ENCODE results near the gene HTR6.
"Not testable (repeated sequence)": the region's sequence is repeated elsewhere in the genome, so short reads cannot be mapped to it uniquely, and the experiment has no call there.

Gene HTR6

DNA sequence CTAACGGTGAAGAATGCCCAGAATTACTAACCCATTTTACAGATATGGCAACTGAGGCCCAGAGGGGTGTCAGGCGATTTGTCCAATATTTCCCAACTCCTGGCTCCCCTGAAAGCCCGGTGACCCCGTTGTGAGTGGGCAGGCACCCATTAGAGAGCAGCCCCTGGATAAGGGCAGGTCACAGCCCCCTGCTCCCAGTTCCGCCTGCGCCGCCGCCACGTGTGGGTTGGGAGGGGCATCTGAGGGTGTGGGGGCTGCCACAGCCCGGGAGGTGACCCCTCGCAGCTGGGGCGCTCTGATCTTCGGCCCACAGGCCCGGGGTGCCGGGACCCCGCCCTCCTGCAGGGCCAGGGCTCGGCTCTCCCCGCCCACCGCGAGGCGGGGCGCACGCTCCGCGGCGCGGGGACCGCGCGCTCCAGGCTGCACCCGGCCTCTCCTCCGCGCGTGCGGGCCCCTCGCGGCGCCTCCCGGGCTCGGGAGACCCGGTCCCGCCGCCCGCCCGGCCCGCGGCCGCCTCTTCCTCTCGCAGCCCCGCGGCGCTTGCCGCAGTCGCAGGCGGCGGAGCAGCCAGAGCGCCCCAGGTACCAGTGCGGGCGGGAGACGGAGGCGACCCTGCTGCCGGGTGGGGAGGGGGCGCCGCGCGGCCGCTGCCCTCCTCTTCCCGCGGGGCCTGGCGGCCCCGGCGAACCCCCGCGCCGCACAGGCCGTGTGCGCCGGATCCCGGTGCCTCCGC is at the start of gene HTR6:
HTR6 (plus strand) TSS at position 423 of the 733 bp plus-strand sequence. CDS start 879 bp downstream, outside the sequence.
- Histone ChIP-seq H3K9ac (ENCODE audit: low read depth, low read length) (peak within 1 kb of the TSS; percentile 59), H3K9me3 (ENCODE audit: control insufficient read depth, insufficient read depth, low read length) (no peaks in the 10 kb centered on the region), H3K36me3 (ENCODE audit: insufficient read depth, low read length) (no peaks in the 10 kb centered on the region), H3K4me1 (ENCODE audit: insufficient read depth, low read length) (no peaks in the 10 kb centered on the region)

DNA sequence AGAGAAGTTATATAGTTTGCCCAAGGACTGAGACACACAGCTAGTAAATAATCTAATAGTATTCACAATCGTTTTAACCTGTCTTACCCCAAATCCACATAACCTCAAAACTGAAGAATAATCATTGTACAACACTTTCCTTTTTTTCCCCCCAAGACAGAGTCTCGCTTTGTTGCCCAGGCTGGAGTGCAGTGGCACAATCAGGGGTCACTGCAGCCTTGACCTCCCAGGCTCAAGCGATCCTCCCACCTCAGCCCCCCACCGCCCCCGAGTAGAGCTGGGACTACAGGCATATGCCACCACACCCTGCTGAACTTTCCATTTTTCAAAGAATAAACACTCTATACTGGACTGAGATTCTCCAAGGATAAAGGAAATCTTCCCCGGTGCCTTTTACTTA is 49.2 kb upstream of the HTR6 start:
- H3K4me1 ChIP-seq (ENCODE audit: insufficient read depth, low read length): peaks cover 18% of the 10 kb centered on the region
- no peaks in the 10 kb centered on the region for H3K36me3 ChIP-seq (ENCODE audit: insufficient read depth, low read length)
- no peak overlapping the region for H3K9ac ChIP-seq (ENCODE audit: low read depth, low read length)

DNA sequence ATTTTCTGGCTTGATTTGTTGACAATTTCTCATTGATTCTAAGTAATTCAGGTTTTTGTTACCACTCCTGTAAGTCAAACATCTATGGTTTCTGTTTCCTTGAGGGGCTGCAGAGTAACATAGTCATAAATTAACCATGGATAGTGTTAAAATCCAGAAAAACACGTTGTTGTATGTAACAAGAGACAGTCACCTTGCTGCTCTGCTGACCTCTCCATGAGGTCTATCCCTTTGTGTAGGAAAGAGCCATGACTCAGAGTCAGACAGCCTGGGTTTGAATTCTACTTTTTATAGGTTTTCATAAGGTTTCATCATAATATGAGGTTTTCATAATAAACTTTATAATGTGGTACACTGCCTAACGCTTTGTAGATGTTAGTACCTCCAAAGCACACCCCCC is 48.2 kb upstream of the HTR6 start:
- H3K9ac ChIP-seq (ENCODE audit: low read depth, low read length): no peak overlapping the region
- no peaks in the 10 kb centered on the region for H3K36me3 ChIP-seq (ENCODE audit: insufficient read depth, low read length)
- H3K4me1 ChIP-seq (ENCODE audit: insufficient read depth, low read length): peaks cover 18% of the 10 kb centered on the region

More for the DNA sequence above, 49.2 kb upstream of the HTR6 start:
- H3K9me3 ChIP-seq (ENCODE audit: control insufficient read depth, insufficient read depth, low read length): no peaks in the 10 kb centered on the region

DNA sequence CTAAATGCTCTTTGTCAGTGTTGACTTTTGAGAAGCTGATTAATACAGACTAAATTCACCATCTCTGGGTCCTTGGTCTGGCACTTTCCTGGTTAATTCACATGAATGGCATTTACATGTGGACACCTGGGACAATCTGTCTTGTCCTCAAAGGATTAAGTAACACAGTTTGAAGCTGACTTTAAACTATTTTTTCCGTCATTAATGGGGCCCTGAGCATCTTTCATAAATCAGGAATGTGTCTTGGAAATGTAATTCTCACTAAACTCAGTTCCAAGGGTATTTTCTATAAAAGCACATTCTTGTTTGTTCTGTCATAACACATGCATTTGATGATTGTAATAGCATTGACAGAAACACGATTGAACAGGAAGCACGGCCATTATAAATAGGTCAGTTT is 47.3 kb upstream of the HTR6 start:
- Histone ChIP-seq H3K36me3 (ENCODE audit: insufficient read depth, low read length) (no peaks in the 10 kb centered on the region), H3K9ac (ENCODE audit: low read depth, low read length) (no peak overlapping the region), H3K9me3 (ENCODE audit: control insufficient read depth, insufficient read depth, low read length) (no peaks in the 10 kb centered on the region), H3K4me1 (ENCODE audit: insufficient read depth, low read length) (peaks cover 18% of the 10 kb centered on the region)

More for the DNA sequence above, 48.2 kb upstream of the HTR6 start:
- H3K9me3 ChIP-seq (ENCODE audit: control insufficient read depth, insufficient read depth, low read length): no peaks in the 10 kb centered on the region

DNA sequence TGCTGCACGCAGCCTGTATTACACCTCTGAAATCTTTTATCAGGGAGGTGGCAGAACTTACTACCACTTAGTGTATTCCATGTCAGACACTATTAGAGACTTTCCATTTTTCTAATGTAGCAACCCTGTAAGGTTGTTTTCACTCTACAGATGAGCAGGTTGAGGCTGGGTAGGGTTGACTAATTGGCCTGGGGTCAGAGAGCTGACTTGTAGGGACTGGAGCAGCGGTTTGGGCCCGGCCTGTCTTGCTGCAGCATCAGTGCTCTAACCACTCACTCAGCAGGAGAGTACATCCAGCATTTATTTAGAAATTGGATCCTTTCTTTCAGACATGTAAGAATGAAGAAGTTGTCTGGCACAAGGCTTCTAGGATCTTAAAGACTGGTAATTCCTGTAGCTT is 46.2 kb upstream of the HTR6 start:
- peaks cover under 1% of the 10 kb centered on the region; the same call in 1 of the 2 replicates for H3K36me3 ChIP-seq (ENCODE audit: insufficient read depth, low read length)
- H3K9me3 ChIP-seq (ENCODE audit: control insufficient read depth, insufficient read depth, low read length): no peaks in the 10 kb centered on the region
- H3K9ac ChIP-seq (ENCODE audit: low read depth, low read length): no peak overlapping the region
- peaks cover 18% of the 10 kb centered on the region for H3K4me1 ChIP-seq (ENCODE audit: insufficient read depth, low read length)

DNA sequence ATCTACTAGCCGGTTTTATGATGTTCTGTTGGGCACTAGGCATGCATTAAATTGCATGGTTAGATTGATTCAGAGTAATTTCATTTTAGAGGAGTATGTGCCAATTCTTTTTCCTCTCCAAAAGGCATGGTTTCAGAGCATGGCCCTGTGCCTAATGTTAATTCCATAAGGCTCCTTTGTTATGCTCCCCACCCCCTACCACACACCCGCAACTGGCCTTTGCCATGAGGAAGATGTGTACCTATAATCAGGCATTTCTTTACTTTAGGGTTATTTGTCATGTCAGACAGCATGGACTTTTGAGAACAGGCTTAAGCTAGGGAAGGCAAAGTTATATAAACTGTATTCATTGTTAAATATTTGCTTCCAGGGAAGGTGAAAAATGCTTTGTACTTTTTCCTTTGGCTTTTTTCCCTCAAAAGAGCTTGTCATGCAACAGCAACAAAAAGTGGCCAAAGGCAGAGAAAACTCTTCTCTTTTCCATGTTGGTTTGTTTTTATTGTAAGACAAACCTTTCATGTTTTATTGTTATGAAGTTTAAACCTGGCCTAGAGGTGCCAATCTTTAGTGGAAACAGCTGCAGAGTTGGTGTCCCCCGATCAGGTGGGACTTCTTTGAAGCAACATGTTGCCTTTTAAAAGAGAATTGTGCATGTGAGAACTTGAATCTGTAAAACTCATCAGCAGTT is 44.8 kb upstream of the HTR6 start:
- H3K9me3 ChIP-seq (ENCODE audit: control insufficient read depth, insufficient read depth, low read length): no peaks in the 10 kb centered on the region
- peaks cover 8% of the 10 kb centered on the region for H3K36me3 ChIP-seq (ENCODE audit: insufficient read depth, low read length)
- peaks cover 18% of the 10 kb centered on the region for H3K4me1 ChIP-seq (ENCODE audit: insufficient read depth, low read length)

DNA sequence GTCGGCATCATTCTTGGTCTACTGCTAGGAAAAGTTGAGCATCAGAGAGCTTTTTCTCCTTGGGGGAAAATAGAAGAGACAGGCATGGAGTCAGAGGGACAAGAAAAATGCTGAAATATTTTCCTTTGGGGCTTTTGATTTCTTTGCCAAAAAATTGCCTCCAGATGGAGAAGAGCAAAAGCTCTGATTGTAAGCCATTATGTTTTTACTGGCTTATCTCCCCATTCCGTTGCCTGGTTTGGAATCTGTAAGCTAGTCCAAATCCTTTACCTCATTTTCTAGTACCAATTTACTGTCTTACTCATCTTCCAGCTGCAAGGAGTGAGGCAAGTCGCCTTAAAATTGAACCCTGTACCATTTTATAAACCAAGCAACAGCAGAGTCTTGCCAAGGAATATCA is 43.9 kb upstream of the HTR6 start:
- Histone ChIP-seq H3K9ac (ENCODE audit: low read depth, low read length) (no peak overlapping the region), H3K4me1 (ENCODE audit: insufficient read depth, low read length) (peaks cover 18% of the 10 kb centered on the region), H3K36me3 (ENCODE audit: insufficient read depth, low read length) (peaks cover 8% of the 10 kb centered on the region), H3K9me3 (ENCODE audit: control insufficient read depth, insufficient read depth, low read length) (no peaks in the 10 kb centered on the region)

More for the DNA sequence above, 44.8 kb upstream of the HTR6 start:
- no peak overlapping the region; the same call in 1 of the 2 replicates for H3K9ac ChIP-seq (ENCODE audit: low read depth, low read length)

DNA sequence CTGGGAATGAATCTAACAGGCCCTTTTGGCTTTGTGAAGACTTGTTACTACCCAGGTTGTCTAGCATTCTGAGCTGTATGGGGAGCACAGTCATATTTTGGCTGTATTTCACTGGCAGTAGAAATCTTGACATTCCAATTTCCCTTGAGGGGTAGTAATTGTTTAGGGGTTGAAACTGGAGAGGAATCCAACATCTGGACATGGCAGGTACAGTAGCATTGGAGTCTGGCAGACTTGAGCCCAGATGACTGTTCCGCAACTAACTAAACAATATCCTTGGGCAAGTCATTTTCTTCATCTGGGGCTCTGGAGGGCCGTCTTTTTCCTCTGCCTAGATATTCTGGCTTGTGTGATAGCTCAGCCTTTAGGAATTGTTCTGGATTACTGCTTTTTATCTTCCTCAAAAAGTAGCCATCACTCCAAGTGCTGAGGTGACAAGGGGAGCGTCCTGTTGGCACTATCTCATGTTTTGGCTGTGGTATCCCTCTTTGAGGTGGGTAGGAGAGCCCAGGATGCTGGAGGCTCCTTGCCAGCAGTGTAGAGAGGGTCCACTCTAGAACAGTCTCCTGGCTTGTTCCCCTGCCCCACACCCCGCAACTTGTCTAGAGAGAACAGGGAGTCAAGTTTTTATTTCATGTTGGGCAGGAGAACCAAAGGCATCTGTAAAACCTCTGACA is 43.3 kb upstream of the HTR6 start:
- no peaks in the 10 kb centered on the region for H3K9me3 ChIP-seq (ENCODE audit: control insufficient read depth, insufficient read depth, low read length)
- H3K9ac ChIP-seq (ENCODE audit: low read depth, low read length): no peak overlapping the region
- peaks cover 8% of the 10 kb centered on the region for H3K36me3 ChIP-seq (ENCODE audit: insufficient read depth, low read length)
- peaks cover 18% of the 10 kb centered on the region for H3K4me1 ChIP-seq (ENCODE audit: insufficient read depth, low read length)

DNA sequence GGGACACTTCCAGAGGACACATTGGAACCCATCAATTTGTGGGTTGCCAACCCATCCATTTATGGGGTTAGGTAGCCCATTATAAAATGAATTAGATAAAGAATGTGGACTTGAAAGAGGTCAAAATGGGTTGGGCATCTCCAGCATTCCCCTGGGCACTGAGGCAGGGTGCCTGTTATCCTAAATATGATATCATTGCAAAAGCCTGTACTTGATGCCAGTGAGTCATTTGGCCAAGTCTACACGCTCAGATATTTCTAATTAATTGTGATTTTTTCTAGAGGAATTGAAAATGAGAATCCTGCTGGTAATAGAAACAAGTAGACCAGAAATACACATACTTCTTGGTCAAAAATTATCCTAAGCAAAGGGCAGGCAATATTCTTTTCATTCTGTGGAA is 42.5 kb upstream of the HTR6 start:
- no peak overlapping the region for H3K9ac ChIP-seq (ENCODE audit: low read depth, low read length)
- no peaks in the 10 kb centered on the region for H3K9me3 ChIP-seq (ENCODE audit: control insufficient read depth, insufficient read depth, low read length)
- peaks cover 12% of the 10 kb centered on the region for H3K36me3 ChIP-seq (ENCODE audit: insufficient read depth, low read length)
- peaks cover 18% of the 10 kb centered on the region for H3K4me1 ChIP-seq (ENCODE audit: insufficient read depth, low read length)

DNA sequence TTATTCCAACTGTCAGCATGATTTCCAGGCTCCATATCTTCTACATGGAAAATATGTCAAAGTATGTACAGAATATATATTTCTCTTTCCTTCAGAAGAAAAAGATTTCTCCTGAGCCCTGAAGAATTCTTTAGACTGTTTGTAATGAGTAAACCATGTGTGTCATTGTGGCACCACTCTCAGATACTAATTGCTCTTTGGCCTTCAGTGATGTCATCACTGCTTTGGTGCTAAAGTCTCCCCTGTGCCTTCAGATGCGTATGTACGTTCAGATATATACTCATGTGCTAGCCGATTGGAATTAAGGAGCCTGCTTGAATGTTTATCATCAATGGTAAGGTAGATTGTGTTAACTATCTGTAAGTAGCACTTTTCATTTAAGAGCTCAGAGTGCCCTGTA is 41.2 kb upstream of the HTR6 start:
- no peak overlapping the region for H3K9ac ChIP-seq (ENCODE audit: low read depth, low read length)
- H3K9me3 ChIP-seq (ENCODE audit: control insufficient read depth, insufficient read depth, low read length): no peaks in the 10 kb centered on the region
- H3K36me3 ChIP-seq (ENCODE audit: insufficient read depth, low read length): peaks cover 13% of the 10 kb centered on the region
- peaks cover 17% of the 10 kb centered on the region for H3K4me1 ChIP-seq (ENCODE audit: insufficient read depth, low read length)

DNA sequence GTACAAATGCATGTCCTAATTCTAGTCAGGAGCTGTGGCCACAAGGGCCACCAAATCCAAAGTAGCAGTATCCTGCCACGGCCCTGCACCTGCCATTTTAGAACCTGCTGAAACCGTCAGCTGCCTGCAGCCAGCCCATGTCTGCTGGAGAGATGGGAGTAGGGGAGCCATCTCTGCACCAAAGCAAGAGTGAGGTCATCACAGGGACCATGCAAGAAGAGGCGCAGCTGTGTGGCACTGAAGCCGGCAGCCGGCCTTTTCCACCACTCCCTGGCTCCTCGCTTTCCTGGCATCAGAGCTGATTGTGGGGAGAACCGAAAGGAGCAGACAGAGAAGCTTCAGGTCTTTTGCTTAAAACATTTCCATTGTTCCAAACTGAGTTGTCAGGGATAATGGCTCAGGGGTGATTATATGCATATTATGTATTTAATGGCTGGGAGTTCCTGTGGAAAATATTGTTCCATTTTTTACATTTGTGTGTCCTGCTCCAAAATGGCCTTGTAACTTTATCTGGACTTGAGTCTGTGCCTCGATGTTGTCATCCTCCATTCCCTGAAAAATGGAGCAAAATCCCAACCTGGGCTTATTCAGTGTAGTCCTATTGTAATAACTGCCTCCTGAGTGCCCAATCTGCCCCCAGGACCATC is 39.3 kb upstream of the HTR6 start:
- H3K4me1 ChIP-seq (ENCODE audit: insufficient read depth, low read length): peaks cover 16% of the 10 kb centered on the region
- no peak overlapping the region for H3K9ac ChIP-seq (ENCODE audit: low read depth, low read length)
- peaks cover 13% of the 10 kb centered on the region for H3K36me3 ChIP-seq (ENCODE audit: insufficient read depth, low read length)
- H3K9me3 ChIP-seq (ENCODE audit: control insufficient read depth, insufficient read depth, low read length): no peaks in the 10 kb centered on the region

DNA sequence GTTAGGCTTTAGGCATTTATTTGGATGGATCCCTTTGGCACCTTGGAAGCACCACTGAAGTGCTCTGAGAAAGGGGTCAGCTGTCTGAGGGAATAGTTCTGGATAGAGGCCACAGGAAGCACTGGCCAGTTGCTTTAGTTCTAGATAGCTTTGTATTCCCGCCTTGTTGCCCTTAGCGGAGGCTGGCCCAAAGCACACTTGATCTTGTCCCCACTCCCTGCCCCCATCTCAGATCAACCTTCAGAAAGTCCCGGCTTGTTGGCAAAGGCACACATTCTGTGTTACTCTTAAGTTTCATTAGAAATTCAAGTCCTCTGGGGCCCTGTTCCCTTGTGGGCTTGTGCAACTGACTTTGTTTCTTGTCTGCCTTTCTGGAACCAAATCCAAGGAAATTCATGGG is 35.8 kb upstream of the HTR6 start:
- H3K9me3 ChIP-seq (ENCODE audit: control insufficient read depth, insufficient read depth, low read length): no peaks in the 10 kb centered on the region
- H3K9ac ChIP-seq (ENCODE audit: low read depth, low read length): no peak overlapping the region
- H3K4me1 ChIP-seq (ENCODE audit: insufficient read depth, low read length): peaks cover 16% of the 10 kb centered on the region
- peaks cover 10% of the 10 kb centered on the region; the same call in 1 of the 2 replicates for H3K36me3 ChIP-seq (ENCODE audit: insufficient read depth, low read length)

DNA sequence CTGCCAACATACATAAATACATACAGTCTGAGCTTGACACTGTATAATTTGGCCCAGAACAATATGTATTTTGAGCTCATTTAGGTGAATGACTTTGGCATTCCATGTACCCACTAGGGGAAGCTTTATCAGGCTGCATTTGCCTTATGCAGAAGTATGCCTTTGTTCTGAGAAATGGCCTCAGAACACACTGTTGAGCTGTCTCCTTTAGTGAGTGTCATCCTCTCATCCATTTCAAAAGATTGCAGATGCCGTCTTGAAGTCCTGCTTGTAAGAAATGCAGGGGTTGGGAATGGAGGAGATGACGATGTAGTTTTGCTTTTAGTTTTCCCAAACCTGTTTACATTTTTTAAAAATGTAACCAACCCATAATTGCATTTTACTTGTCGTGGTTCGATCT is 35.3 kb upstream of the HTR6 start:
- peaks cover 9% of the 10 kb centered on the region; the same call in 1 of the 2 replicates for H3K36me3 ChIP-seq (ENCODE audit: insufficient read depth, low read length)
- peaks cover 16% of the 10 kb centered on the region for H3K4me1 ChIP-seq (ENCODE audit: insufficient read depth, low read length)
- no peak overlapping the region for H3K9ac ChIP-seq (ENCODE audit: low read depth, low read length)
- H3K9me3 ChIP-seq (ENCODE audit: control insufficient read depth, insufficient read depth, low read length): no peaks in the 10 kb centered on the region

DNA sequence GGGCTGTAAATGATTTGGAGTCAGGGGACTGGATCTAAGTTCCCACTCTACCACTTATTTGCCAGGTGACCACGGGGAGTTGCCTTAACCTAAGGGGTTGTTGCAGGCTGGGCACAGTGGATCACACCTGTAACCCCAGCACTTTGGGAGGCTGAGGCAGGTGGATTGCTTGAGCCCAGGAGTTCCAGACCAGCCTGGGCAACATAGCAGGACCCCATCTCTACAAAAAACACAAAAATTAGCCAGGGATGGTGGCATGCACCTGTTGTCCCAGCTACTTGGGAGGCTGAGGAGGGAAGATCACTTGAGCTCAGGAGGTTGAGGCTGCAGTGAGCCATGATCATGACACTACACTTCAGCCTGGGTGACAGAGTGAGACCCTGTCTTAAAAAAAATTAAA is 34.5 kb upstream of the HTR6 start:
- H3K4me1 ChIP-seq (ENCODE audit: insufficient read depth, low read length): peaks cover 16% of the 10 kb centered on the region
- not testable (repeated sequence) for H3K36me3 ChIP-seq (ENCODE audit: insufficient read depth, low read length); H3K9me3 ChIP-seq (ENCODE audit: control insufficient read depth, insufficient read depth, low read length); H3K9ac ChIP-seq (ENCODE audit: low read depth, low read length)

Data from ES-I3 (cell line).